Measurements from ENCODE around the gene EMID1. TPM values are rescaled to one million over a fixed set of nuclear protein-coding genes. Genes with fewer than 3 reads are reported as not detected.
"Not testable (repeated sequence)": the region's sequence is repeated elsewhere in the genome, so short reads cannot be mapped to it uniquely, and the experiment has no call there.

EMID1 gene
- total RNA-seq, 2 donors from 2014 or later, result 0.14 TPM; not detected in 1

- H3K27me3 Mint-ChIP-seq (ENCODE audit: low read depth); H3K9me3 Mint-ChIP-seq; H3K27ac Mint-ChIP-seq; ATAC-seq (replicated peaks in 1 of 2); DNase-seq; H3K4me3 Mint-ChIP-seq; H3K4me1 Mint-ChIP-seq (ENCODE audit: low read depth): not testable (repeated sequence)
- peaks cover 6 to 15% of the 10 kb centered on the region in 2 donors for H3K36me3 Mint-ChIP-seq (ENCODE audit: insufficient read depth in 2 of 2)
Observed at GRCh38 chr22:29240481-29240880, 34.8 kb downstream of the EMID1 start.

- Mint-ChIP-seq H3K9me3 (peaks cover 6 to 7% of the 10 kb centered on the region in 2 donors), H3K27me3 (ENCODE audit: low read depth) (peaks cover 9% of the 10 kb centered on the region), H3K4me1 (ENCODE audit: low read depth) (no peaks in the 10 kb centered on the region), H3K4me3 (no peak overlapping the region), H3K36me3 (ENCODE audit: insufficient read depth in 2 of 2) (peaks cover 5 to 15% of the 10 kb centered on the region in 2 donors), H3K27ac (no peak overlapping the region)
- ATAC-seq (replicated peaks in 1 of 2), result no peak
- DNase-seq, result no peak
Observed at GRCh38 chr22:29243874-29244446, 38.3 kb downstream of the EMID1 start.

GRCh38 chr22:29244785-29245625 is 39.3 kb downstream of the EMID1 start:
- DNase-seq (no peak), ATAC-seq (replicated peaks in 1 of 2) (peak in 1 of 2 donors; percentile 17)
- Mint-ChIP-seq H3K27me3 (ENCODE audit: low read depth) (peaks cover 9% of the 10 kb centered on the region), H3K27ac (no peak overlapping the region), H3K9me3 (peaks cover 1 to 3% of the 10 kb centered on the region in 2 donors), H3K36me3 (ENCODE audit: insufficient read depth in 2 of 2) (peaks cover under 1 to 10% of the 10 kb centered on the region in 2 donors), H3K4me3 (no peak overlapping the region), H3K4me1 (ENCODE audit: low read depth) (no peaks in the 10 kb centered on the region)

GRCh38 chr22:29245626-29246385 is 40.1 kb downstream of the EMID1 start:
- H3K9me3 Mint-ChIP-seq, result peaks cover 0 to 3% of the 10 kb centered on the region in 2 donors
- DNase-seq (peak; percentile 64 to 72), ATAC-seq (replicated peaks in 1 of 2) (peak; percentile 81 to 85)
- H3K27ac Mint-ChIP-seq, result no peak overlapping the region
- H3K4me3 Mint-ChIP-seq, result no peak overlapping the region
- no peaks in the 10 kb centered on the region for H3K4me1 Mint-ChIP-seq (ENCODE audit: low read depth)
- H3K36me3 Mint-ChIP-seq (ENCODE audit: insufficient read depth in 2 of 2), result peaks cover 0 to 9% of the 10 kb centered on the region in 2 donors
- peaks cover 9% of the 10 kb centered on the region for H3K27me3 Mint-ChIP-seq (ENCODE audit: low read depth)

- H3K36me3 Mint-ChIP-seq (ENCODE audit: insufficient read depth in 2 of 2); ATAC-seq (replicated peaks in 1 of 2); H3K27ac Mint-ChIP-seq: not testable (repeated sequence)
Observed at GRCh38 chr22:29247891-29248290, 42.2 kb downstream of the EMID1 start.

GRCh38 chr22:29251265-29251664 is 45.6 kb downstream of the EMID1 start:
- H3K27me3 Mint-ChIP-seq (ENCODE audit: low read depth), result peaks cover 8% of the 10 kb centered on the region
- no peak overlapping the region for H3K4me3 Mint-ChIP-seq
- H3K36me3 Mint-ChIP-seq (ENCODE audit: insufficient read depth in 2 of 2), result no peaks in the 10 kb centered on the region
- H3K4me1 Mint-ChIP-seq (ENCODE audit: low read depth), result no peaks in the 10 kb centered on the region
- no peak overlapping the region for H3K27ac Mint-ChIP-seq
- no peaks in the 10 kb centered on the region for H3K9me3 Mint-ChIP-seq
- ATAC-seq (replicated peaks in 1 of 2) (no peak), DNase-seq (no peak)

More at GRCh38 chr22:29247891-29248290, 42.2 kb downstream of the EMID1 start:
- not testable (repeated sequence) for H3K4me3 Mint-ChIP-seq; DNase-seq; H3K9me3 Mint-ChIP-seq; H3K4me1 Mint-ChIP-seq (ENCODE audit: low read depth)
- H3K27me3 Mint-ChIP-seq (ENCODE audit: low read depth), result peaks cover 17% of the 10 kb centered on the region

GRCh38 chr22:29251981-29252911 is 46.5 kb downstream of the EMID1 start:
- no peak for ATAC-seq (replicated peaks in 1 of 2)
- Mint-ChIP-seq H3K27me3 (ENCODE audit: low read depth) (peaks cover 8% of the 10 kb centered on the region), H3K4me3 (no peak overlapping the region), H3K4me1 (ENCODE audit: low read depth) (no peaks in the 10 kb centered on the region), H3K36me3 (ENCODE audit: insufficient read depth in 2 of 2) (no peaks in the 10 kb centered on the region), H3K27ac (no peak overlapping the region), H3K9me3 (no peaks in the 10 kb centered on the region)
- DNase-seq, result no peak

GRCh38 chr22:29253561-29254285 is 48.0 kb downstream of the EMID1 start:
- H3K9me3 Mint-ChIP-seq, result no peaks in the 10 kb centered on the region
- H3K4me1 Mint-ChIP-seq (ENCODE audit: low read depth), result no peaks in the 10 kb centered on the region
- no peak for DNase-seq
- ATAC-seq (replicated peaks in 1 of 2), result no peak
- H3K27ac Mint-ChIP-seq, result no peak overlapping the region
- H3K36me3 Mint-ChIP-seq (ENCODE audit: insufficient read depth in 2 of 2), result no peaks in the 10 kb centered on the region
- no peak overlapping the region for H3K4me3 Mint-ChIP-seq
- peaks cover 8% of the 10 kb centered on the region for H3K27me3 Mint-ChIP-seq (ENCODE audit: low read depth)

- no peaks in the 10 kb centered on the region for H3K4me1 Mint-ChIP-seq (ENCODE audit: low read depth)
- ATAC-seq (replicated peaks in 1 of 2) (peak in 1 of 2 donors; percentile 35), DNase-seq (no peak)
- peaks cover 8% of the 10 kb centered on the region for H3K27me3 Mint-ChIP-seq (ENCODE audit: low read depth)
- H3K4me3 Mint-ChIP-seq, result no peak overlapping the region
- no peak overlapping the region for H3K27ac Mint-ChIP-seq
- H3K36me3 Mint-ChIP-seq (ENCODE audit: insufficient read depth in 2 of 2), result no peaks in the 10 kb centered on the region
- no peaks in the 10 kb centered on the region for H3K9me3 Mint-ChIP-seq
Observed at GRCh38 chr22:29254286-29254660, 48.6 kb downstream of the EMID1 start.

- Mint-ChIP-seq H3K9me3 (no peaks in the 10 kb centered on the region), H3K27ac (no peak overlapping the region), H3K27me3 (ENCODE audit: low read depth) (peaks cover 8% of the 10 kb centered on the region), H3K4me1 (ENCODE audit: low read depth) (no peaks in the 10 kb centered on the region), H3K4me3 (no peak overlapping the region), H3K36me3 (ENCODE audit: insufficient read depth in 2 of 2) (no peaks in the 10 kb centered on the region)
- DNase-seq (no peak), ATAC-seq (replicated peaks in 1 of 2) (no peak)
Observed at GRCh38 chr22:29255064-29255621, 49.4 kb downstream of the EMID1 start.

GRCh38 chr22:29256606-29257325 is 51.1 kb downstream of the EMID1 start:
- H3K4me3 Mint-ChIP-seq, result no peak overlapping the region
- ATAC-seq (replicated peaks in 1 of 2), result no peak
- no peak for DNase-seq
- H3K27me3 Mint-ChIP-seq (ENCODE audit: low read depth), result peaks cover 8% of the 10 kb centered on the region
- no peaks in the 10 kb centered on the region for H3K4me1 Mint-ChIP-seq (ENCODE audit: low read depth)
- H3K9me3 Mint-ChIP-seq, result no peaks in the 10 kb centered on the region
- no peak overlapping the region for H3K27ac Mint-ChIP-seq
- H3K36me3 Mint-ChIP-seq (ENCODE audit: insufficient read depth in 2 of 2), result no peaks in the 10 kb centered on the region
